Brain microvascular endothelial cell (primary cell): ENCODE data around the gene ADAD2.
"Not testable (repeated sequence)": the region's sequence is repeated elsewhere in the genome, so short reads cannot be mapped to it uniquely, and the experiment has no call there.

Experiments
- DNase-seq: peaks from one replicate; pipeline ENCODE4 v3.0.0-alpha.2; 2020
- H3K27ac ChIP-seq: fragments of 250-450 bp; sonication (Bioruptor Pico); 2 replicates; pipeline ENCODE4 v1.5.1; 2020; ENCODE audit warnings: mild to moderate bottlenecking, moderate library complexity
- H3K27me3 ChIP-seq: fragments of 250-450 bp; sonication (Bioruptor Pico); replicated peaks from 2 replicates; pipeline ENCODE4 v1.5.1; 2020; ENCODE audit warnings: mild to moderate bottlenecking
- H3K36me3 ChIP-seq: fragments of 250-450 bp; sonication (Bioruptor Pico); replicated peaks from 2 replicates; pipeline ENCODE4 v1.5.1; 2020; ENCODE audit warnings: mild to moderate bottlenecking
- H3K4me3 ChIP-seq: 2 replicates; pipeline ENCODE4 v1.5.1; 2011; ENCODE audit warnings: low read depth, mild to moderate bottlenecking, control low read depth, low read length, moderate library complexity
- CTCF ChIP-seq: IDR thresholded peaks from 2 replicates; pipeline ENCODE4 v1.5.1; 2011; ENCODE audit warnings: low read depth, mild to moderate bottlenecking, moderate library complexity, low read length, control low read depth, inconsistent platforms; ENCODE audit errors: missing control alignments
- in situ Hi-C: cut with HindIII; loops from 2 replicates; pipeline ENCODE4 v1.10.0; 2017; ENCODE audit warnings: low sequenced_read_pairs, low pct_ligation_motif_present

Gene ADAD2

GRCh38 chr16:84199097-84199496 is 8.1 kb downstream of the ADAD2 start:
- Histone ChIP-seq H3K27me3 (no peaks in the 10 kb centered on the region), H3K36me3 (no peaks in the 10 kb centered on the region), H3K4me3 (no peak overlapping the region), H3K27ac (no peak overlapping the region)
- no peak for TF ChIP-seq CTCF
- in situ Hi-C loops, result no loop called here
- no peak for DNase-seq

- TF ChIP-seq CTCF, result no peak
- Histone ChIP-seq H3K36me3 (no peaks in the 10 kb centered on the region), H3K27me3 (no peaks in the 10 kb centered on the region), H3K4me3 (no peak overlapping the region), H3K27ac (no peak overlapping the region)
- in situ Hi-C loops, result no loop called here
- DNase-seq, result no peak
Measured at GRCh38 chr16:84199861-84200260, 8.9 kb downstream of the ADAD2 start.

- in situ Hi-C loops, H3K36me3 ChIP-seq, H3K4me3 ChIP-seq, DNase-seq, H3K27me3 ChIP-seq, H3K27ac ChIP-seq: not testable (repeated sequence)
Measured at GRCh38 chr16:84204551-84204950, 13.6 kb downstream of the ADAD2 start.

GRCh38 chr16:84205123-84205522 is 14.2 kb downstream of the ADAD2 start:
- peak; percentile 10 for DNase-seq
- H3K27me3 ChIP-seq, H3K36me3 ChIP-seq, in situ Hi-C loops, H3K4me3 ChIP-seq, H3K27ac ChIP-seq: not testable (repeated sequence)

- in situ Hi-C loops, result no loop called here
- TF ChIP-seq CTCF, result no peak
- no peaks in the 10 kb centered on the region for H3K27me3 ChIP-seq
- no peak for DNase-seq
- no peak overlapping the region for H3K27ac ChIP-seq
- no peak overlapping the region for H3K4me3 ChIP-seq
- H3K36me3 ChIP-seq, result no peaks in the 10 kb centered on the region
Measured at GRCh38 chr16:84205976-84206691, 15.2 kb downstream of the ADAD2 start.

GRCh38 chr16:84207251-84207650 is 16.3 kb downstream of the ADAD2 start:
- Histone ChIP-seq H3K27ac (no peak overlapping the region), H3K36me3 (no peaks in the 10 kb centered on the region), H3K27me3 (no peaks in the 10 kb centered on the region), H3K4me3 (no peak overlapping the region)
- TF ChIP-seq CTCF, result no peak
- in situ Hi-C loops, result no loop called here
- no peak for DNase-seq

- TF ChIP-seq CTCF, result no peak
- no peaks in the 10 kb centered on the region for H3K36me3 ChIP-seq
- DNase-seq, result no peak
- in situ Hi-C loops, result no loop called here
- H3K27me3 ChIP-seq, result no peaks in the 10 kb centered on the region
- H3K4me3 ChIP-seq, result no peak overlapping the region
- no peak overlapping the region for H3K27ac ChIP-seq
Measured at GRCh38 chr16:84207879-84208278, 16.9 kb downstream of the ADAD2 start.
